Measurements from ENCODE around the gene SAAL1. TPM values are rescaled to one million over a fixed set of nuclear protein-coding genes. Genes with fewer than 3 reads are reported as not detected.

The SAAL1 gene
- total RNA-seq, 1 experiment from 2014 or later: 41.2 TPM

GRCh38 chr11:18115360-18116127 lies 9.7 kb upstream of the SAAL1 start (continued):
- TF ChIP-seq, protein P1, sequence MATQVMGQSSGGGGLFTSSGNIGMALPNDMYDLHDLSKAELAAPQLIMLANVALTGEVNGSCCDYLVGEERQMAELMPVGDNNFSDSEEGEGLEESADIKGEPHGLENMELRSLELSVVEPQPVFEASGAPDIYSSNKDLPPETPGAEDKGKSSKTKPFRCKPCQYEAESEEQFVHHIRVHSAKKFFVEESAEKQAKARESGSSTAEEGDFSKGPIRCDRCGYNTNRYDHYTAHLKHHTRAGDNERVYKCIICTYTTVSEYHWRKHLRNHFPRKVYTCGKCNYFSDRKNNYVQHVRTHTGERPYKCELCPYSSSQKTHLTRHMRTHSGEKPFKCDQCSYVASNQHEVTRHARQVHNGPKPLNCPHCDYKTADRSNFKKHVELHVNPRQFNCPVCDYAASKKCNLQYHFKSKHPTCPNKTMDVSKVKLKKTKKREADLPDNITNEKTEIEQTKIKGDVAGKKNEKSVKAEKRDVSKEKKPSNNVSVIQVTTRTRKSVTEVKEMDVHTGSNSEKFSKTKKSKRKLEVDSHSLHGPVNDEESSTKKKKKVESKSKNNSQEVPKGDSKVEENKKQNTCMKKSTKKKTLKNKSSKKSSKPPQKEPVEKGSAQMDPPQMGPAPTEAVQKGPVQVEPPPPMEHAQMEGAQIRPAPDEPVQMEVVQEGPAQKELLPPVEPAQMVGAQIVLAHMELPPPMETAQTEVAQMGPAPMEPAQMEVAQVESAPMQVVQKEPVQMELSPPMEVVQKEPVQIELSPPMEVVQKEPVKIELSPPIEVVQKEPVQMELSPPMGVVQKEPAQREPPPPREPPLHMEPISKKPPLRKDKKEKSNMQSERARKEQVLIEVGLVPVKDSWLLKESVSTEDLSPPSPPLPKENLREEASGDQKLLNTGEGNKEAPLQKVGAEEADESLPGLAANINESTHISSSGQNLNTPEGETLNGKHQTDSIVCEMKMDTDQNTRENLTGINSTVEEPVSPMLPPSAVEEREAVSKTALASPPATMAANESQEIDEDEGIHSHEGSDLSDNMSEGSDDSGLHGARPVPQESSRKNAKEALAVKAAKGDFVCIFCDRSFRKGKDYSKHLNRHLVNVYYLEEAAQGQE (IDR thresholded peaks at IDR 0.05; ENCODE audit: low read depth): no peak

DNA sequence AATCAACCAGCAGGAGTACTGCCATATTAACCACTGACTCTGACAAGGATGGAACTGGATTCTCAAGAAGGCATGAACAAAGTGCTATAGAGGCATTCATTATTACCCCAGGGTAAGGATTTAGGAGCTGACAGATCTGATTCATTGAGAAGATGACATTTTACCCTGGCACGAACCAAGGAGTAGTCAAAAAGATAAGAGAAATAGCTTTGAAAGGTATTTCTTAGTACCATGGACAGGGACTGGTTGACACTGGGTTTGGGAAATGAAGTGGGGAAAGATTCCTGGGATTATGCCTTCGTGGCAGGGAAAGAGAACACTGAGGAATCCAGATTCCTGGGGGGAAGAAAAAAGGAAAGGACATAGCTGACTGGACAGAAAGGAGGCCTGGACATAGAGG lies 5.1 kb upstream of the SAAL1 start:
- no peak overlapping the region for H3K27ac ChIP-seq (ENCODE audit: low read depth, low read length)
- H3K36me3 ChIP-seq (ENCODE audit: control insufficient read depth in 1 of 2, insufficient read depth in 2 of 2, low read length in 2 of 2): no peaks in the 10 kb centered on the region
- no peak overlapping the region for H3K4me2 ChIP-seq (ENCODE audit: low read length)
- DNase-seq (ENCODE audit: low read depth, low spot score) (no peak), ATAC-seq (no peak)
- no peaks in the 10 kb centered on the region for H4K20me1 ChIP-seq (ENCODE audit: insufficient read depth)
- H2AFZ ChIP-seq (ENCODE audit: low read depth, low read length, poor library complexity, severe bottlenecking): no peak overlapping the region
- no peak for TF ChIP-seq YY1 (IDR thresholded peaks at IDR 0.05; ENCODE audit: extremely low read depth, insufficient replicate concordance, low read depth, low read length)
- no peak for TF ChIP-seq SP1 (IDR thresholded peaks at IDR 0.05; ENCODE audit: low read depth)
- no peak for TF ChIP-seq CEBPB (IDR thresholded peaks at IDR 0.05; ENCODE audit: low read depth)
- no peak for TF ChIP-seq ZFX (IDR thresholded peaks at IDR 0.05)
- TF ChIP-seq, protein P1 (IDR thresholded peaks at IDR 0.05; ENCODE audit: low read depth): peak; percentile 59
- TF ChIP-seq ATF3 (IDR thresholded peaks at IDR 0.05): no peak
- no peak for TF ChIP-seq POLR2A (IDR thresholded peaks at IDR 0.05; ENCODE audit: borderline replicate concordance, extremely low read depth, insufficient read depth, insufficient read length)
- peaks cover 0 to 13% of the 10 kb centered on the region in 2 experiments; a peak in 3 of 4 replicates for H3K4me1 ChIP-seq (ENCODE audit: control insufficient read depth in 1 of 2, insufficient read depth in 2 of 2, low read length in 2 of 2)
- BruUV-seq (replicated peaks): no TSS peak
- intact Hi-C loops (cut with micrococcal nuclease): loop anchor here (10.0 kb wide), 2 partner anchors 194 to 434 kb away; no protein-coding TSS in a partner anchor
- no peak overlapping the region for H3K9ac ChIP-seq (ENCODE audit: low read length)
- POLR2A ChIA-PET: no interaction called here
- H3K79me2 ChIP-seq (ENCODE audit: insufficient read depth, low read length): no peaks in the 10 kb centered on the region
- CTCF ChIA-PET: no interaction called here
- peaks cover 22% of the 10 kb centered on the region for H3K27me3 ChIP-seq (ENCODE audit: insufficient read depth, low read length)
- H3K4me3 ChIP-seq (replicated peaks in 1 of 2; ENCODE audit: low read depth in 1 of 2, low read length in 2 of 2): no peak overlapping the region
- no peaks in the 10 kb centered on the region for H3K9me2 ChIP-seq (ENCODE audit: insufficient read depth)
- RAD21 ChIA-PET (ENCODE audit: low non-redundant PET in 1 of 2, low total read pairs in 2 of 2, uncharacterized antibody in 2 of 2, unreplicated experiment in 2 of 2): no interaction called here
- no peaks in the 10 kb centered on the region for H3K9me3 ChIP-seq (ENCODE audit: control insufficient read depth in 1 of 2, insufficient read depth in 1 of 2, low read depth in 1 of 2, low read length in 2 of 2)

Measured in HCT116 (cell line).